ENCODE data around the gene FTSJ3. TPM values are rescaled to one million over a fixed set of nuclear protein-coding genes. Genes with fewer than 3 reads are reported as not detected.

The FTSJ3 gene
- total RNA-seq, 1 experiment from 2014 or later: 36.7 TPM

DNA sequence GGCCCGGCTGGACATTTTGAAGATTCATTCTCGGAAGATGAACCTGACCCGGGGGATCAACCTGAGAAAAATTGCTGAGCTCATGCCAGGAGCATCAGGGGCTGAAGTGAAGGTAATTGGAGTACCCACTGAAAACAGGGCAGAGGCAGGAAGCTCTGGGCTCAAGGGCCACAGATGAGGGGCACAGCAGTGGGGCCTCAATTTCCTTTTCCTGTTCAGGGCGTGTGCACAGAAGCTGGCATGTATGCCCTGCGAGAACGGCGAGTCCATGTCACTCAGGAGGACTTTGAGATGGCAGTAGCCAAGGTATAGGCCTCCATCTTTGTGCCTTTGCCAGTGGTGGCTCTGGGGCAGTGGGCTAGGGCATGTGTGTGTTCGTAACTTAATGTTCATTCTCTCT is 4.0 kb upstream of the FTSJ3 start:
- intact Hi-C loops (cut with micrococcal nuclease): no loop called here

GRCh38 chr17:63830904-63831491 is 3.5 kb upstream of the FTSJ3 start:
- BruUV-seq (replicated peaks): TSS peak; percentile 75
- H3K36me3 Mint-ChIP-seq (ENCODE audit: insufficient read depth, unreplicated experiment): peaks cover 73% of the 10 kb centered on the region
- no peak overlapping the region for H3K4me3 Mint-ChIP-seq (ENCODE audit: unreplicated experiment)
- intact Hi-C loops (cut with micrococcal nuclease): no loop called here
- no peak for TF ChIP-seq CTCF (IDR thresholded peaks at IDR 0.05; ENCODE audit: unreplicated experiment)
- no peaks in the 10 kb centered on the region for H3K27me3 Mint-ChIP-seq (ENCODE audit: insufficient read depth, unreplicated experiment)
- peaks cover 16% of the 10 kb centered on the region for H3K4me1 Mint-ChIP-seq (ENCODE audit: insufficient read depth, unreplicated experiment)
- DNase-seq (ENCODE audit: unreplicated experiment): no peak
- no peaks in the 10 kb centered on the region for H3K9me3 Mint-ChIP-seq (ENCODE audit: unreplicated experiment)
- ChIA-PET POLR2A (interaction anchor here (1.0 to 8.7 kb wide), 3 partner anchors 10 to 39 kb away, joined by 4 to 187 read pairs (median 4); partner anchors contain the start of gene SMARCD2), CTCF (interaction anchor here (0.6 to 1.1 kb wide), 4 partner anchors 155 to 405 kb away, joined by 3 to 5 read pairs (median 4); no protein-coding TSS in a partner anchor)
- peak overlapping the region; percentile 68 for H3K27ac Mint-ChIP-seq (ENCODE audit: low read depth, unreplicated experiment)

More for the DNA sequence above, 4.0 kb upstream of the FTSJ3 start:
- TF ChIP-seq CTCF (IDR thresholded peaks at IDR 0.05; ENCODE audit: unreplicated experiment): no peak
- peaks cover 78% of the 10 kb centered on the region for H3K36me3 Mint-ChIP-seq (ENCODE audit: insufficient read depth, unreplicated experiment)
- ChIA-PET POLR2A (interaction anchor here (1.7 to 8.7 kb wide), 2 partner anchors 10 to 13 kb away, joined by 4 to 187 read pairs; partner anchors contain the start of gene SMARCD2), CTCF (no interaction called here)
- DNase-seq (ENCODE audit: unreplicated experiment): no peak
- no peaks in the 10 kb centered on the region for H3K27me3 Mint-ChIP-seq (ENCODE audit: insufficient read depth, unreplicated experiment)
- BruUV-seq (replicated peaks): no TSS peak
- no peaks in the 10 kb centered on the region for H3K9me3 Mint-ChIP-seq (ENCODE audit: unreplicated experiment)
- H3K4me3 Mint-ChIP-seq (ENCODE audit: unreplicated experiment): no peak overlapping the region
- H3K4me1 Mint-ChIP-seq (ENCODE audit: insufficient read depth, unreplicated experiment): peaks cover 15% of the 10 kb centered on the region
- no peak overlapping the region for H3K27ac Mint-ChIP-seq (ENCODE audit: low read depth, unreplicated experiment)

GRCh38 chr17:63830278-63830677 is 2.8 kb upstream of the FTSJ3 start:
- Mint-ChIP-seq H3K4me3 (ENCODE audit: unreplicated experiment) (no peak overlapping the region), H3K4me1 (ENCODE audit: insufficient read depth, unreplicated experiment) (peaks cover 22% of the 10 kb centered on the region), H3K9me3 (ENCODE audit: unreplicated experiment) (no peaks in the 10 kb centered on the region), H3K27ac (ENCODE audit: low read depth, unreplicated experiment) (peak overlapping the region; percentile 68), H3K36me3 (ENCODE audit: insufficient read depth, unreplicated experiment) (peaks cover 70% of the 10 kb centered on the region), H3K27me3 (ENCODE audit: insufficient read depth, unreplicated experiment) (no peaks in the 10 kb centered on the region)
- no peak for TF ChIP-seq CTCF (IDR thresholded peaks at IDR 0.05; ENCODE audit: unreplicated experiment)
- POLR2A ChIA-PET: interaction anchor here (1.0 to 8.7 kb wide), 5 partner anchors 11 to 676 kb away, joined by 3 to 187 read pairs (median 4); partner anchors contain the start of genes CCDC47, DDX42, DDX5 and SMARCD2
- no TSS peak for BruUV-seq (replicated peaks)
- intact Hi-C loops (cut with micrococcal nuclease): no loop called here
- CTCF ChIA-PET: interaction anchor here (0.7 to 1.1 kb wide), 3 partner anchors 11 to 404 kb away, joined by 3 to 5 read pairs (median 3); no protein-coding TSS in a partner anchor
- no peak for DNase-seq (ENCODE audit: unreplicated experiment)

DNA sequence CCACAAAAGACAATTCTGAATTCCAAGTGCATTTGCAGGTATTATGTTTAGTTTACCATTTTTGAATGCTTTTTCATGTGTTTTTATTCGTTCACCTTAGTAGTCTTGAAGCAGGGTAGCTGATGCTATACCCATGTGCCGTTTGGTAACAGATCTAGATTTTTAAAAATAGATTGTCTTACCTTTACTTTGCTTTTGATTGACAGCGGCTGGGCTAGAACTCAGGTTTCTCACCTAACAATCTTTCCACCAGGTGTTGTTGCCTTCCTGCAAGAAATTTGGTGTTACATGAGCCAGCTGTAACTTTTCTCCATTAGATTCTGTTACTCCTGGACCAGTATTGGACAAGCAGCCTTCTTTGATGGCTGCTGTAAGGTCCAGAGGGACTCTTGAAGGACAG is 1.5 kb upstream of the FTSJ3 start:
- intact Hi-C loops (cut with micrococcal nuclease): no loop called here
- peaks cover 70% of the 10 kb centered on the region for H3K36me3 Mint-ChIP-seq (ENCODE audit: insufficient read depth, unreplicated experiment)
- no peaks in the 10 kb centered on the region for H3K27me3 Mint-ChIP-seq (ENCODE audit: insufficient read depth, unreplicated experiment)
- BruUV-seq (replicated peaks): no TSS peak
- DNase-seq (ENCODE audit: unreplicated experiment): no peak
- POLR2A ChIA-PET: interaction anchor here (1.0 to 8.7 kb wide), 11 partner anchors 12 to 677 kb away, joined by 3 to 187 read pairs (median 5); partner anchors contain the start of genes CCDC47, DCAF7, DDX42 and DDX5
- H3K27ac Mint-ChIP-seq (ENCODE audit: low read depth, unreplicated experiment): no peak overlapping the region
- TF ChIP-seq CTCF (IDR thresholded peaks at IDR 0.05; ENCODE audit: unreplicated experiment): no peak
- CTCF ChIA-PET: interaction anchor here (0.6 to 2.0 kb wide), 5 partner anchors 10 to 73 kb away, joined by 3 to 8 read pairs (median 4); no protein-coding TSS in a partner anchor
- peak overlapping the region; percentile 45 for H3K4me3 Mint-ChIP-seq (ENCODE audit: unreplicated experiment)
- peaks cover 23% of the 10 kb centered on the region for H3K4me1 Mint-ChIP-seq (ENCODE audit: insufficient read depth, unreplicated experiment)
- H3K9me3 Mint-ChIP-seq (ENCODE audit: unreplicated experiment): no peaks in the 10 kb centered on the region
